GM23338 (cell line): ENCODE data around the gene FLOT1. TPM values are rescaled to one million over a fixed set of nuclear protein-coding genes. Genes with fewer than 3 reads are reported as not detected.

ENCODE experiments used
- ATAC-seq: fragments of 200-7000 bp; cut with Tn5 transposase; 3 replicates; pipeline ENCODE4 v1.9.1; 2020
- DNase-seq: peaks from one replicate; pipeline ENCODE4 v3.0.0-alpha.2; 2015; ENCODE audit warnings: low spot score
- H2AFZ ChIP-seq: fragments of 200-600 bp; sonication (generic); 2 replicates; pipeline ENCODE4 v1.8.0; 2016; ENCODE audit warnings: antibody characterized with exemption, mild to moderate bottlenecking, moderate library complexity
- H3F3A ChIP-seq: fragments of 200-600 bp; sonication (generic); replicated peaks from 2 replicates; pipeline ENCODE4 v1.8.0; 2017; ENCODE audit warnings: antibody characterized with exemption, mixed run types, low read depth
- H3K27ac ChIP-seq: fragments of 200-600 bp; sonication (generic); 2 replicates; pipeline ENCODE4 v1.6.1; 2016; ENCODE audit warnings: low read depth
- H3K27me3 ChIP-seq: fragments of 200-600 bp; sonication (generic); 2 replicates; pipeline ENCODE4 v1.8.0; 2016; ENCODE audit warnings: mild to moderate bottlenecking, mixed run types, moderate library complexity; ENCODE audit not compliant: insufficient read depth
- H3K36me3 ChIP-seq: fragments of 200-600 bp; sonication (generic); 2 replicates; pipeline ENCODE4 v1.8.0; 2016; ENCODE audit warnings: mild to moderate bottlenecking; ENCODE audit not compliant: insufficient read depth
- H3K4me1 ChIP-seq: fragments of 200-600 bp; sonication (generic); 2 replicates; pipeline ENCODE4 v1.8.0; 2016; ENCODE audit warnings: mild to moderate bottlenecking, moderate library complexity; ENCODE audit not compliant: insufficient read depth
- H3K4me2 ChIP-seq: fragments of 200-600 bp; sonication (generic); 2 replicates; pipeline ENCODE4 v1.7.1; 2017; ENCODE audit warnings: mixed run types
- H3K4me3 ChIP-seq: fragments of 200-600 bp; sonication (generic); 2 replicates; pipeline ENCODE4 v1.6.1; 2016; ENCODE audit warnings: mixed run types
- H3K79me2 ChIP-seq: fragments of 200-600 bp; sonication (generic); replicated peaks from 2 replicates; pipeline ENCODE4 v1.8.0; 2017; ENCODE audit warnings: mild to moderate bottlenecking; ENCODE audit not compliant: insufficient read depth
- H3K9me2 ChIP-seq: fragments of 200-600 bp; sonication (generic); 2 replicates; pipeline ENCODE4 v1.8.0; 2017; ENCODE audit not compliant: insufficient read depth
- H4K20me1 ChIP-seq: fragments of 200-600 bp; sonication (generic); replicated peaks from 2 replicates; pipeline ENCODE4 v1.8.0; 2017; ENCODE audit warnings: mild to moderate bottlenecking; ENCODE audit not compliant: insufficient read depth
- H3K27ac Mint-ChIP-seq: 2 replicates; pipeline ENCODE4 v1.8.0; 2020; ENCODE audit warnings: inconsistent platforms, mild to moderate bottlenecking, moderate library complexity, mixed read lengths
- H3K27me3 Mint-ChIP-seq: 3 replicates; pipeline ENCODE4 v1.8.0; 2022; ENCODE audit warnings: low read depth, mild to moderate bottlenecking, moderate library complexity, mixed read lengths, inconsistent platforms; ENCODE audit not compliant: insufficient read depth, poor library complexity
- H3K36me3 Mint-ChIP-seq: 3 replicates; pipeline ENCODE4 v1.8.0; 2021; ENCODE audit warnings: low read depth, mild to moderate bottlenecking, inconsistent platforms, moderate library complexity, mixed read lengths
- H3K4me1 Mint-ChIP-seq: 3 replicates; pipeline ENCODE4 v1.8.0; 2020; ENCODE audit warnings: mild to moderate bottlenecking, inconsistent platforms, mixed read lengths
- H3K4me3 Mint-ChIP-seq: 3 replicates; pipeline ENCODE4 v1.8.0; 2021; ENCODE audit warnings: moderate library complexity, mild to moderate bottlenecking, inconsistent platforms, mixed read lengths
- H3K9me3 Mint-ChIP-seq: 3 replicates; pipeline ENCODE4 v1.8.0; 2020; ENCODE audit warnings: moderate library complexity, mild to moderate bottlenecking, inconsistent platforms, mixed read lengths
- CREB1 ChIP-seq: fragments of 250-450 bp; sonication (Bioruptor Pico); IDR thresholded peaks from 2 replicates; pipeline ENCODE4 v1.5.0; 2020; ENCODE audit warnings: low read depth, mild to moderate bottlenecking, moderate library complexity
- EZH2phosphoT487 ChIP-seq: fragments of 200-600 bp; sonication (generic); IDR thresholded peaks from one replicate; pipeline ENCODE4 v1.8.1; 2018; ENCODE audit warnings: antibody characterized with exemption; ENCODE audit not compliant: unreplicated experiment
- JUNB ChIP-seq: IDR thresholded peaks from one replicate; pipeline ENCODE4 v1.6.1; 2016; ENCODE audit warnings: antibody characterized with exemption; ENCODE audit not compliant: unreplicated experiment
- NANOG ChIP-seq: IDR thresholded peaks from 2 replicates; pipeline ENCODE4 v1.6.1; 2016; ENCODE audit warnings: antibody characterized with exemption, borderline replicate concordance
- POLR2AphosphoS5 ChIP-seq: IDR thresholded peaks from 2 replicates; pipeline ENCODE4 v1.6.1; 2016; ENCODE audit warnings: antibody characterized with exemption, low read depth
- STAT1 ChIP-seq: IDR thresholded peaks from one replicate; pipeline ENCODE4 v1.6.1; 2016; ENCODE audit warnings: antibody characterized with exemption; ENCODE audit not compliant: unreplicated experiment
- ZNF114 ChIP-seq: fragments of 250-450 bp; sonication (Bioruptor Pico); IDR thresholded peaks from 2 replicates; pipeline ENCODE4 v1.5.0; 2020; ENCODE audit warnings: mild to moderate bottlenecking, moderate library complexity
- polyA plus RNA-seq: library from polyadenylated mRNA; unstranded; fragments of >200 nt; fragmentation: Nextera tagmentation; extraction: Ambion mirVana; gene quantifications from 2 replicates; pipeline ENCODE4 v1.2.1, GENCODE V29; 2016
- total RNA-seq: library from RNA; depleted of rRNA; stranded (reverse); fragments of >200 nt; shearing (Covaris generic); gene quantifications from 2 replicates; pipeline ENCODE4 v1.2.3, GENCODE V29; 2014
- TF ChIP-seq, protein P1 (sequence below), 2 experiments: fragments of 200-600 bp in 1 of 2; sonication (generic) in 1 of 2; conservative IDR thresholded peaks; 2 replicates each; pipeline versions ENCODE4 v1.5.1 to v1.6.1; 2016 to 2017; ENCODE audit warnings: antibody characterized with exemption in 2 of 2, low read depth in 2 of 2, mild to moderate bottlenecking in 2 of 2, moderate library complexity in 1 of 2
- TF ChIP-seq, protein P2 (sequence below): IDR thresholded peaks from 2 replicates; pipeline ENCODE4 v1.6.1; 2016; ENCODE audit warnings: antibody characterized with exemption
- TF ChIP-seq, protein P3 (sequence below): IDR thresholded peaks from one replicate; pipeline ENCODE4 v1.6.1; 2018; ENCODE audit warnings: antibody characterized with exemption; ENCODE audit not compliant: unreplicated experiment

The FLOT1 gene
- total and polyA plus RNA-seq, 2 experiments from 2014 or later, result 72.2 to 94.5 TPM

DNA sequence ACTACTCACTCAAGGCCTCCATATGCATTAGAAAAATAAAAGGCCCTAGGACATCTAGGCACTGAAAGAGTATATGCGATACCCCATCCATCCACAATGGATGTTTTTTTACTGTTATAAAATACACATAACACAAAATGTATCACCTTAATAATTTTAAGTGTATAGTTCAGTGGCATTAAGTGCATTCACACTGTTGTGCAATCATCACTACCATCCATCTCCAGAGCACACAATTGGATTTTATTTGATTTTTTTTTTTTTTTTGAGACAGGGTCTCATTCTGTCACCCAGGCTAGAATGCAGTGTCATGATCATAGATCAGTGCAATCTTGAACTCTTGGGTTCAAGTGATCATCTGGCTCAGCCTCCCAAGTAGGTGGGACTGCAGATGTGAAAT is 28.2 kb downstream of the FLOT1 start:
- Histone ChIP-seq H3K9me2 (no peaks in the 10 kb centered on the region), H4K20me1 (peaks cover 7% of the 10 kb centered on the region; the same call in 1 of the 2 replicates), H2AFZ (no peak overlapping the region), H3K27ac (no peak overlapping the region), H3K4me3 (no peak overlapping the region), H3K36me3 (peaks cover 32% of the 10 kb centered on the region), H3K79me2 (peaks cover 32% of the 10 kb centered on the region), H3K4me1 (peaks cover 7% of the 10 kb centered on the region), H3K27me3 (no peaks in the 10 kb centered on the region), H3K4me2 (no peak overlapping the region), H3F3A (0 out of 2 replicates have a peak, but pooled peaks cover 2% of the 10 kb centered on the region)
- Mint-ChIP-seq H3K4me3 (no peak overlapping the region), H3K27me3 (peaks cover 4% of the 10 kb centered on the region), H3K36me3 (peaks cover 60% of the 10 kb centered on the region), H3K27ac (no peak overlapping the region), H3K9me3 (0 out of 3 replicates have a peak, but pooled peaks cover 2% of the 10 kb centered on the region), H3K4me1 (peaks cover 21% of the 10 kb centered on the region)
- ATAC-seq, result no peak
- TF ChIP-seq ZNF114 (CRISPR knock-in tag) (no peak), EZH2phosphoT487 (no peak), STAT1 (no peak), JUNB (no peak), POLR2AphosphoS5 (no peak), CREB1 (CRISPR knock-in tag) (no peak), NANOG (no peak)
- no peak for DNase-seq

DNA sequence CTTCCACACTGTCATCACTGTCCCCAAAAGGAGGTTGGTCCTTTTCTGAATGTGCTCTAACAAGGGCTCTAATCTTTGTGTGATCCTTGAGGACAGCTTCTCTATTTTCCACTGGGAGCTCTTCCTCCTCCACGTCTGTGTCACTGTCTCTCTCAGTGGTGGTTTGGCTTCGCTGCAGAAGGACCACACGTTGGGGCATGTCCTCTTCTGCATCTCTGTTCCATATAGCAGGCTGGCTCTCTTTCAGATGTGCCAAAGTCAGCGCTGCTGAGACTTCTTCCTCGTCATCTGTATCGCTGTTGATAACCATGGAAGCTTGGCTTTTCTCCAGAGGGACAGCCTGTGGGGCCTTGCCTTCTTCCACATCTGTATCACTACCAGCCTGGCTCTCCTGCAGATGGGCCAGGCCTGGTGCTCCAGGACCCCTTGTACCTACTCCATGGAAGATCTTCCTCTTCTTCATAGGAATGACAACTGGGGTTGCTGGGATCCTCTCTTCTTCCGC is 30.0 kb downstream of the FLOT1 start:
- peaks cover 39% of the 10 kb centered on the region for H3K36me3 ChIP-seq

DNA sequence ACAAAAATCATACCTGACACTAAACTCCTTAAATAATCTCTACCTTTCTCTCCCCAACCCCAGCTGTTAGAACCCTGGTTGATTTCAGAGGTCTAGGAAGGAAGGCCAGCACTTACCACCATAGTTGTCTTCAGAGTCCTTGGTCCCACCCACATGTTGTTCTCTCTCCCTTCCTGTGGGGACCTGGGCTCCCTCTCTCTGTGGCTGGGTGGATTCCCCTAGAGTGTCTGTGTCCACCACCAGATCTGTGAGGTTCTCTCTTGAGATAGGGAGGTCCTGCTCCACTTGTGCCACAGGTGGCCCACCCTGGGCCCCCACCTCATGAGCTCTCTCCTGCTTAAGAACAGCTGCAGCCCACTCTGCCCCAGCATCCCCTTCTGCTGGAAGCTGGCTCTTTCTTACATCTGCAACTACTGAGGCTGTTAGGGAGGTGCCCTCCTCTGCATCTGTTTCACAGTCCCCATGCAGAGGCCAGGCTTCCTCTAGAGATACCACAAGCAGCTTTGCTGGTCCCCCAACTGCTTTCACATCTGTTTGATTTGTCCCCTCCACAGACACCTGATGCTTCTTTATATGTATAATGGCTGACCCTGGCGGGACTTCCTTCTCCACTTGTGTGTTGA is 30.6 kb downstream of the FLOT1 start:
- Histone ChIP-seq H3K27ac (no peak overlapping the region), H3K79me2 (peaks cover 22% of the 10 kb centered on the region), H3K27me3 (no peaks in the 10 kb centered on the region), H3K9me2 (no peaks in the 10 kb centered on the region), H3K4me1 (peaks cover 7% of the 10 kb centered on the region; the same call in 1 of the 2 replicates), H3K36me3 (peaks cover 42% of the 10 kb centered on the region), H4K20me1 (peaks cover 16% of the 10 kb centered on the region), H3K4me2 (no peak overlapping the region), H3K4me3 (no peak overlapping the region), H3F3A (0 out of 2 replicates have a peak, but pooled peaks cover 3% of the 10 kb centered on the region), H2AFZ (no peak overlapping the region)
- no peak overlapping the region for H3K27ac Mint-ChIP-seq
- no peaks in the 10 kb centered on the region; the same call in 2 of the 3 replicates for H3K9me3 Mint-ChIP-seq
- DNase-seq, result no peak
- H3K4me1 Mint-ChIP-seq, result peaks cover 16% of the 10 kb centered on the region
- no peak overlapping the region for H3K4me3 Mint-ChIP-seq
- no peak for ATAC-seq
- H3K27me3 Mint-ChIP-seq, result no peaks in the 10 kb centered on the region
- peaks cover 73% of the 10 kb centered on the region for H3K36me3 Mint-ChIP-seq
- TF ChIP-seq, protein P1, sequence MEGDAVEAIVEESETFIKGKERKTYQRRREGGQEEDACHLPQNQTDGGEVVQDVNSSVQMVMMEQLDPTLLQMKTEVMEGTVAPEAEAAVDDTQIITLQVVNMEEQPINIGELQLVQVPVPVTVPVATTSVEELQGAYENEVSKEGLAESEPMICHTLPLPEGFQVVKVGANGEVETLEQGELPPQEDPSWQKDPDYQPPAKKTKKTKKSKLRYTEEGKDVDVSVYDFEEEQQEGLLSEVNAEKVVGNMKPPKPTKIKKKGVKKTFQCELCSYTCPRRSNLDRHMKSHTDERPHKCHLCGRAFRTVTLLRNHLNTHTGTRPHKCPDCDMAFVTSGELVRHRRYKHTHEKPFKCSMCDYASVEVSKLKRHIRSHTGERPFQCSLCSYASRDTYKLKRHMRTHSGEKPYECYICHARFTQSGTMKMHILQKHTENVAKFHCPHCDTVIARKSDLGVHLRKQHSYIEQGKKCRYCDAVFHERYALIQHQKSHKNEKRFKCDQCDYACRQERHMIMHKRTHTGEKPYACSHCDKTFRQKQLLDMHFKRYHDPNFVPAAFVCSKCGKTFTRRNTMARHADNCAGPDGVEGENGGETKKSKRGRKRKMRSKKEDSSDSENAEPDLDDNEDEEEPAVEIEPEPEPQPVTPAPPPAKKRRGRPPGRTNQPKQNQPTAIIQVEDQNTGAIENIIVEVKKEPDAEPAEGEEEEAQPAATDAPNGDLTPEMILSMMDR (conservative IDR thresholded peaks at IDR 0.05; ENCODE audit: low read depth in 2 of 2), result no peak
- TF ChIP-seq ZNF114 (CRISPR knock-in tag) (no peak), STAT1 (no peak), POLR2AphosphoS5 (no peak), CREB1 (CRISPR knock-in tag) (no peak)
- TF ChIP-seq, protein P2, sequence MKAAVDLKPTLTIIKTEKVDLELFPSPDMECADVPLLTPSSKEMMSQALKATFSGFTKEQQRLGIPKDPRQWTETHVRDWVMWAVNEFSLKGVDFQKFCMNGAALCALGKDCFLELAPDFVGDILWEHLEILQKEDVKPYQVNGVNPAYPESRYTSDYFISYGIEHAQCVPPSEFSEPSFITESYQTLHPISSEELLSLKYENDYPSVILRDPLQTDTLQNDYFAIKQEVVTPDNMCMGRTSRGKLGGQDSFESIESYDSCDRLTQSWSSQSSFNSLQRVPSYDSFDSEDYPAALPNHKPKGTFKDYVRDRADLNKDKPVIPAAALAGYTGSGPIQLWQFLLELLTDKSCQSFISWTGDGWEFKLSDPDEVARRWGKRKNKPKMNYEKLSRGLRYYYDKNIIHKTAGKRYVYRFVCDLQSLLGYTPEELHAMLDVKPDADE, result no peak
- TF ChIP-seq, protein P3, sequence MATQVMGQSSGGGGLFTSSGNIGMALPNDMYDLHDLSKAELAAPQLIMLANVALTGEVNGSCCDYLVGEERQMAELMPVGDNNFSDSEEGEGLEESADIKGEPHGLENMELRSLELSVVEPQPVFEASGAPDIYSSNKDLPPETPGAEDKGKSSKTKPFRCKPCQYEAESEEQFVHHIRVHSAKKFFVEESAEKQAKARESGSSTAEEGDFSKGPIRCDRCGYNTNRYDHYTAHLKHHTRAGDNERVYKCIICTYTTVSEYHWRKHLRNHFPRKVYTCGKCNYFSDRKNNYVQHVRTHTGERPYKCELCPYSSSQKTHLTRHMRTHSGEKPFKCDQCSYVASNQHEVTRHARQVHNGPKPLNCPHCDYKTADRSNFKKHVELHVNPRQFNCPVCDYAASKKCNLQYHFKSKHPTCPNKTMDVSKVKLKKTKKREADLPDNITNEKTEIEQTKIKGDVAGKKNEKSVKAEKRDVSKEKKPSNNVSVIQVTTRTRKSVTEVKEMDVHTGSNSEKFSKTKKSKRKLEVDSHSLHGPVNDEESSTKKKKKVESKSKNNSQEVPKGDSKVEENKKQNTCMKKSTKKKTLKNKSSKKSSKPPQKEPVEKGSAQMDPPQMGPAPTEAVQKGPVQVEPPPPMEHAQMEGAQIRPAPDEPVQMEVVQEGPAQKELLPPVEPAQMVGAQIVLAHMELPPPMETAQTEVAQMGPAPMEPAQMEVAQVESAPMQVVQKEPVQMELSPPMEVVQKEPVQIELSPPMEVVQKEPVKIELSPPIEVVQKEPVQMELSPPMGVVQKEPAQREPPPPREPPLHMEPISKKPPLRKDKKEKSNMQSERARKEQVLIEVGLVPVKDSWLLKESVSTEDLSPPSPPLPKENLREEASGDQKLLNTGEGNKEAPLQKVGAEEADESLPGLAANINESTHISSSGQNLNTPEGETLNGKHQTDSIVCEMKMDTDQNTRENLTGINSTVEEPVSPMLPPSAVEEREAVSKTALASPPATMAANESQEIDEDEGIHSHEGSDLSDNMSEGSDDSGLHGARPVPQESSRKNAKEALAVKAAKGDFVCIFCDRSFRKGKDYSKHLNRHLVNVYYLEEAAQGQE, result no peak

More for the DNA sequence above, 30.0 kb downstream of the FLOT1 start:
- no peak for TF ChIP-seq ZNF114 (CRISPR knock-in tag)
- ATAC-seq (no peak), DNase-seq (no peak)
- Histone ChIP-seq H3F3A (no peaks in the 10 kb centered on the region), H2AFZ (no peak overlapping the region), H3K9me2 (no peaks in the 10 kb centered on the region), H3K4me3 (no peak overlapping the region), H3K27ac (no peak overlapping the region), H3K4me1 (peaks cover 7% of the 10 kb centered on the region; the same call in 1 of the 2 replicates), H3K4me2 (no peak overlapping the region), H3K79me2 (peaks cover 22% of the 10 kb centered on the region), H4K20me1 (peaks cover 16% of the 10 kb centered on the region), H3K27me3 (no peaks in the 10 kb centered on the region)
- Mint-ChIP-seq H3K9me3 (peaks cover under 1% of the 10 kb centered on the region; the same call in 1 of the 3 replicates), H3K36me3 (peaks cover 68% of the 10 kb centered on the region), H3K4me1 (peaks cover 16% of the 10 kb centered on the region), H3K27ac (no peak overlapping the region), H3K27me3 (peaks cover under 1% of the 10 kb centered on the region), H3K4me3 (no peak overlapping the region)
